GM18505 (cell line): ENCODE data around the gene CLNK.
"Not testable (repeated sequence)": the region's sequence is repeated elsewhere in the genome, so short reads cannot be mapped to it uniquely, and the experiment has no call there.

Source experiments
- ATAC-seq: cut with Tn5 transposase; IDR thresholded peaks from one replicate; pipeline ENCODE4 v1.9.1; 2021; ENCODE audit not compliant: unreplicated experiment
- POLR2A ChIP-seq: IDR thresholded peaks from 4 replicates; pipeline ENCODE4 v1.6.1; 2011; ENCODE audit warnings: borderline replicate concordance; ENCODE audit not compliant: insufficient read depth, insufficient read length; ENCODE audit errors: extremely low read depth

The CLNK gene

GRCh38 chr4:10629394-10629793 lies 55.2 kb downstream of the CLNK start:
- no peak for ATAC-seq
- TF ChIP-seq POLR2A: no peak

GRCh38 chr4:10625131-10625530 lies 59.4 kb downstream of the CLNK start:
- ATAC-seq: no peak
- no peak for TF ChIP-seq POLR2A

GRCh38 chr4:10623862-10624261 lies 60.7 kb downstream of the CLNK start:
- ATAC-seq: no peak
- TF ChIP-seq POLR2A: no peak

- no peak for TF ChIP-seq POLR2A
- ATAC-seq: peak; percentile 11
Observed at GRCh38 chr4:10623241-10623640, 61.3 kb downstream of the CLNK start.

GRCh38 chr4:10622728-10623127 lies 61.8 kb downstream of the CLNK start:
- TF ChIP-seq POLR2A: no peak
- peak; percentile 62 for ATAC-seq

- no peak for ATAC-seq
- no peak for TF ChIP-seq POLR2A
Observed at GRCh38 chr4:10620935-10621488, 63.6 kb downstream of the CLNK start.

- TF ChIP-seq POLR2A: no peak
- no peak for ATAC-seq
Observed at GRCh38 chr4:10619855-10620254, 64.7 kb downstream of the CLNK start.

GRCh38 chr4:10619220-10619619 lies 65.3 kb downstream of the CLNK start:
- no peak for ATAC-seq
- no peak for TF ChIP-seq POLR2A

GRCh38 chr4:10614926-10615325 lies 69.6 kb downstream of the CLNK start:
- ATAC-seq: not testable (repeated sequence)

- no peak for TF ChIP-seq POLR2A
- ATAC-seq: no peak
Observed at GRCh38 chr4:10613926-10614478, 70.6 kb downstream of the CLNK start.

- ATAC-seq: no peak
- TF ChIP-seq POLR2A: no peak
Observed at GRCh38 chr4:10612476-10612875, 72.1 kb downstream of the CLNK start.

GRCh38 chr4:10611673-10612072 lies 72.9 kb downstream of the CLNK start:
- no peak for TF ChIP-seq POLR2A
- no peak for ATAC-seq

GRCh38 chr4:10608501-10609219 lies 75.9 kb downstream of the CLNK start:
- no peak for TF ChIP-seq POLR2A
- ATAC-seq: no peak

- TF ChIP-seq POLR2A: no peak
- ATAC-seq: no peak
Observed at GRCh38 chr4:10607206-10607605, 77.4 kb downstream of the CLNK start.

- no peak for TF ChIP-seq POLR2A
- ATAC-seq: no peak
Observed at GRCh38 chr4:10606483-10607155, 77.9 kb downstream of the CLNK start.
